ENCODE data around the gene GCKR.

Gene GCKR

DNA sequence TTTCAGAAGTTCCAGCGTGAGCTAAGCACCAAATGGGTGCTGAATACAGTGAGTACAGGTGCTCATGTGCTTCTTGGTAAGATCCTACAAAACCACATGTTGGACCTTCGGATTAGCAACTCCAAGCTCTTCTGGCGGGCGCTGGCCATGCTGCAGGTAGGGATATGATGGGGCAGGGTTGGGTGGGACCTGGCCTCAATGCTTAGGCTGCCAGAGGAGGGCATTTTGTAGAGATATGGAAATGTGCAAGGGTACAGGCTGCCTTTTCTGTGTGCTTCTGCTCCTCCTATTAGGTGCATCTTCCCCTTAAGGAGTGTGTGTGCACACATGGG, 22.1 kb downstream of the GCKR start:
- Histone ChIP-seq H2AFZ (no peak overlapping the region), H3K4me1 (no peaks in the 10 kb centered on the region), H3K9ac (no peak overlapping the region), H3K36me3 (ENCODE audit: control insufficient read depth, insufficient read depth, low read length) (no peaks in the 10 kb centered on the region), H3K9me3 (ENCODE audit: control insufficient read depth, low read length) (no peaks in the 10 kb centered on the region), H3K27me3 (ENCODE audit: control insufficient read depth, insufficient read depth, low read length) (no peaks in the 10 kb centered on the region), H3K79me2 (no peaks in the 10 kb centered on the region), H3K4me3 (ENCODE audit: low read depth, low read length) (no peak overlapping the region), H3K4me2 (ENCODE audit: low read length) (no peak overlapping the region), H3K27ac (no peak overlapping the region)
- TF ChIP-seq, protein P1, sequence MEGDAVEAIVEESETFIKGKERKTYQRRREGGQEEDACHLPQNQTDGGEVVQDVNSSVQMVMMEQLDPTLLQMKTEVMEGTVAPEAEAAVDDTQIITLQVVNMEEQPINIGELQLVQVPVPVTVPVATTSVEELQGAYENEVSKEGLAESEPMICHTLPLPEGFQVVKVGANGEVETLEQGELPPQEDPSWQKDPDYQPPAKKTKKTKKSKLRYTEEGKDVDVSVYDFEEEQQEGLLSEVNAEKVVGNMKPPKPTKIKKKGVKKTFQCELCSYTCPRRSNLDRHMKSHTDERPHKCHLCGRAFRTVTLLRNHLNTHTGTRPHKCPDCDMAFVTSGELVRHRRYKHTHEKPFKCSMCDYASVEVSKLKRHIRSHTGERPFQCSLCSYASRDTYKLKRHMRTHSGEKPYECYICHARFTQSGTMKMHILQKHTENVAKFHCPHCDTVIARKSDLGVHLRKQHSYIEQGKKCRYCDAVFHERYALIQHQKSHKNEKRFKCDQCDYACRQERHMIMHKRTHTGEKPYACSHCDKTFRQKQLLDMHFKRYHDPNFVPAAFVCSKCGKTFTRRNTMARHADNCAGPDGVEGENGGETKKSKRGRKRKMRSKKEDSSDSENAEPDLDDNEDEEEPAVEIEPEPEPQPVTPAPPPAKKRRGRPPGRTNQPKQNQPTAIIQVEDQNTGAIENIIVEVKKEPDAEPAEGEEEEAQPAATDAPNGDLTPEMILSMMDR (IDR thresholded peaks at IDR 0.05), result no peak

DNA sequence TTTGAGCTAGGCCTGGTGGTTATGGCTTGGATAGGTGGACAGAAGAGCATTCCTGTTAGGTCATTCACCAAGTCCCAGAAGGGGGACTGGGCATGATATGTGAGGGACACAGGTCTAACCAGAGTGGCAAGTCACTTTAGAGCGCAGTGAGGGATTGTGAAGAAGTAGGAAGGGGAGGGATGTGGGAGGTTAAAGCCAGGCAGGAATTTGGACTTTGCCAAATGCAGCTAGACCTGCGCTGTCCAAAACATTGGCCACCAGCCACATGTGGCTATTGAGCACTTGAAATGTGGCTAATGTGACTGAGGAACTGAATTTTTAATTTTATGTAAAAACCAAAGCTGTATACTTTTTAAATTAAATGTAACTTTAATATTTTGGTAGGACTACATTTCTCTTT, 23.7 kb downstream of the GCKR start:
- Histone ChIP-seq H2AFZ (no peak overlapping the region), H3K27me3 (ENCODE audit: control insufficient read depth, insufficient read depth, low read length) (no peaks in the 10 kb centered on the region), H3K27ac (no peak overlapping the region), H3K4me1 (no peaks in the 10 kb centered on the region), H3K9ac (no peak overlapping the region), H3K79me2 (no peaks in the 10 kb centered on the region), H3K36me3 (ENCODE audit: control insufficient read depth, insufficient read depth, low read length) (no peaks in the 10 kb centered on the region), H3K9me3 (ENCODE audit: control insufficient read depth, low read length) (no peaks in the 10 kb centered on the region), H3K4me3 (ENCODE audit: low read depth, low read length) (no peak overlapping the region), H3K4me2 (ENCODE audit: low read length) (no peak overlapping the region)
- TF ChIP-seq, protein P1 (IDR thresholded peaks at IDR 0.05), result no peak

DNA sequence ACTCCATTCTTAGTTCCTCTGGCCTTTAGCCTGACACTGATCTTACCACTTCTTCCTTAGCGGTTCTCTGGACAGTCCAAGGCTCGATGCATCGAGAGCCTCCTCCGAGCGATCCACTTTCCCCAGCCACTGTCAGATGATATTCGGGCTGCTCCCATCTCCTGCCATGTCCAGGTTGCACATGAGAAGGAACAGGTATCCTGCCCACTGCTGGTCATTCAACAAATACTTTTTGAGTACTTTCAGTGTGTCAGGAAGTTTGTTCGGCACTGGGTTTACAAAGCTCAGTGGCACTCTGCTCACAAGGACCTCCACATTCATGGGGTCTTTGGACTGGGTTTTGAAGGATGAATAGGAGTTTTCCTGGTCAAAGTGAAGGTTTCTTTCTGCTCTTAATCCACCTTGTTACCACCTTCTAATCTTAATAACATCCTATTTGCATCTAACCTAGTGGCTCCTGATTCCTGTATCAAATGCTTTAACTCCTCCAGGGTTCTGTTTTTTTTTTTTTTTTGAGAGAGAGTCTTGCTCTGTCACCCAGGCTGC, 25.8 kb downstream of the GCKR start:
- Histone ChIP-seq H3K27ac (no peak overlapping the region), H3K9me3 (ENCODE audit: control insufficient read depth, low read length) (no peaks in the 10 kb centered on the region), H3K36me3 (ENCODE audit: control insufficient read depth, insufficient read depth, low read length) (no peaks in the 10 kb centered on the region), H3K9ac (no peak overlapping the region), H3K27me3 (ENCODE audit: control insufficient read depth, insufficient read depth, low read length) (no peaks in the 10 kb centered on the region), H3K4me1 (no peaks in the 10 kb centered on the region), H3K79me2 (no peaks in the 10 kb centered on the region), H3K4me3 (ENCODE audit: low read depth, low read length) (no peak overlapping the region), H3K4me2 (ENCODE audit: low read length) (no peak overlapping the region), H2AFZ (no peak overlapping the region)
- TF ChIP-seq, protein P1 (IDR thresholded peaks at IDR 0.05), result peak; percentile 17

DNA sequence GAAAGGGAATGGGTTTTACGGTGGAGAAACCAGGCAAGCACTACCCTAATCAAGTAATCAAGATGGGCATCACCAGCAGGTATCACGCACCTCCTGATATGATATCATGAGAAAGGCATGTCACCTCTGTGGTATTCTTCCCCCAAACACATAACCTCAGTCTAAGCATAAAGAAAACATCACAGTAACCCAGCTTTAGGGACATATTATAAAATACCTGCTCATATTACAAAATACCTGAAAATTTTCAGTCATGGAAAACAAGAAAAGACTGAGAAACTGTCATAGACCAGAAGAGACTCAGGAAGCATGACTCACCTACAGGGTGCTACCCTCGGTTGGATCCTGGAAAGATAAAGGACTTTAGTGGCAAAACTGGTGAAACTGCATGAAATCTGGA, 30.5 kb downstream of the GCKR start:
- TF ChIP-seq, protein P1 (IDR thresholded peaks at IDR 0.05), result no peak
- H3K4me1 ChIP-seq, result no peaks in the 10 kb centered on the region
- no peak overlapping the region for H3K27ac ChIP-seq
- no peak overlapping the region for H2AFZ ChIP-seq
- H3K36me3 ChIP-seq (ENCODE audit: control insufficient read depth, insufficient read depth, low read length), result no peaks in the 10 kb centered on the region
- H3K4me3 ChIP-seq (ENCODE audit: low read depth, low read length), result no peak overlapping the region
- H3K79me2 ChIP-seq, result no peaks in the 10 kb centered on the region
- H3K9me3 ChIP-seq (ENCODE audit: control insufficient read depth, low read length), result no peaks in the 10 kb centered on the region
- no peak overlapping the region for H3K9ac ChIP-seq
- H3K4me2 ChIP-seq (ENCODE audit: low read length), result no peak overlapping the region
- H3K27me3 ChIP-seq (ENCODE audit: control insufficient read depth, insufficient read depth, low read length), result no peaks in the 10 kb centered on the region

DNA sequence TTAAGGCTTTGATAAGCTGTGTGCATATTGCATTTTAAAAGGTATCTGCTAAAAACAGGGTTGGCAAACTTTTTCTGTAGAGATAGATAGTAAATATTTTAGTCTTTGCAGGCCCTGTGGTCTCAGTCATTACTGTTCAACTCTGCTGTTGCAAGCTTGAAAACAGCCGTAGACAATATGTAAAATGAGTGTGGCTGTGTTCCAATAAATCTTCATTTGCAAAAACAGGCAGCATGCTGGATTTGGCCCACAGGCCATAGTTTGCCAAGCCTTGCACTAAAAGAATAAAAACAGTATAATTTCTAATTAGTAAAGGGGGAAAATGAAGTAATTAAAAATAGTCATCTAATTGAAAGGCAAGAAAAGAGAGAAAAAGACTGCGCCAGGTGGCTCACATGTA, 35.3 kb downstream of the GCKR start:
- TF ChIP-seq, protein P1 (IDR thresholded peaks at IDR 0.05), result no peak
- H3K4me3 ChIP-seq (ENCODE audit: low read depth, low read length), result no peak overlapping the region
- no peaks in the 10 kb centered on the region for H3K27me3 ChIP-seq (ENCODE audit: control insufficient read depth, insufficient read depth, low read length)
- no peak overlapping the region for H3K27ac ChIP-seq
- no peak overlapping the region for H3K4me2 ChIP-seq (ENCODE audit: low read length)
- H3K4me1 ChIP-seq, result no peaks in the 10 kb centered on the region
- no peak overlapping the region for H3K9ac ChIP-seq
- no peaks in the 10 kb centered on the region for H3K9me3 ChIP-seq (ENCODE audit: control insufficient read depth, low read length)
- no peak overlapping the region for H2AFZ ChIP-seq
- no peaks in the 10 kb centered on the region for H3K36me3 ChIP-seq (ENCODE audit: control insufficient read depth, insufficient read depth, low read length)
- H3K79me2 ChIP-seq, result no peaks in the 10 kb centered on the region

Data from parathyroid adenoma (tissue), 2 donors.